Activated gamma-delta T cell (primary cell): ENCODE results near the gene ZNF770.
"Not testable (repeated sequence)": the region's sequence is repeated elsewhere in the genome, so short reads cannot be mapped to it uniquely, and the experiment has no call there.

Experiments
- DNase-seq: peaks from one replicate; lab custom pipeline; 2025; lab: John Stamatoyannopoulos, UW

The ZNF770 gene

DNA sequence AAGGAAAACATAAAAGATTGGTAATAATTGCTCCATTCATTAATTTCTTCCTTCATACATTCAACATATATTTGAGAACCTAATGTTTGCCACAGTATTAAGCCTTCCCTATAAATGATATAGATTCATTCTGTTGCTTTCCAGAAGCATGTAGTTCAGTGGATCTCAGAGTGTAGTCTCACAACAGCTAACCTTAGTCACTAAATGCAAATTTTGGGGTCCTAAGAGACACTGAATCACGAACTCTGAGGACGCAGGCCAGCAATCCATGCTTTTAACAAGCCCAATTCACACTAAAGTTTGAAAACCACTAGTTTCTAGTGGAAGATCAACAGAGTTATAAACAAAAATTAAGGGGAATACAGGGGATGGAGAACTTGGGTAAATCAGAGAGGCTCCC is 11.3 kb downstream of the ZNF770 start:
- DNase-seq: no peak

- DNase-seq: no peak
Measured at GRCh38 chr15:34976073-34976472, 12.0 kb downstream of the ZNF770 start.

DNA sequence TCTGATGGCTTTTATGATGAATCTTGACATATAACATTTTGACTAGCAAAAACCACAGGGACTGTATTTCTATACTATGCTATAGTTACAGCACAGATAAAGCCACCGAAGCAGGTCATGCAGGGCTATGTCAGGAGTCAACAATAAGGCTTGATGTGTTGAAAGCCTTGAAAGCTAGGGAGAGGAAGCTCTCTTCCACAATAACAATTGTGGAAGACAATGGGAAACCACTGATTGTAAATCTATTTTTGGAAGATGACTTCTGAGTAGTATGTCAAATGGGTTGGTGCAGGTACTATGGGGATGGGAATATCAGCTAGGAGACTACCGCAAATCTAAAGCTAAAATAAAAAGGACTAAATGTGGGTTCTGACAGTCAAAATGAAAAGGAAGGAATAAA is 14.6 kb downstream of the ZNF770 start:
- no peak for DNase-seq

GRCh38 chr15:34970098-34970643 is 17.9 kb downstream of the ZNF770 start:
- not testable (repeated sequence) for DNase-seq

GRCh38 chr15:34969340-34970097 is 18.6 kb downstream of the ZNF770 start, which contains the start of gene AQR:
Gene AQR, minus strand, starts transcription at chr15:34969742. Its CDS starts 129 bp downstream, at chr15:34969613.
- peak; percentile 51 for DNase-seq

GRCh38 chr15:34964277-34964676 is 23.8 kb downstream of the ZNF770 start:
- DNase-seq: no peak

GRCh38 chr15:34953851-34954250 is 34.2 kb downstream of the ZNF770 start:
- DNase-seq: no peak

- no peak for DNase-seq
Measured at GRCh38 chr15:34952481-34952880, 35.6 kb downstream of the ZNF770 start.

- no peak for DNase-seq
Measured at GRCh38 chr15:34951993-34952392, 36.1 kb downstream of the ZNF770 start.

- no peak for DNase-seq
Measured at GRCh38 chr15:34944936-34945335, 43.2 kb downstream of the ZNF770 start.

GRCh38 chr15:34943711-34944110 is 44.4 kb downstream of the ZNF770 start:
- DNase-seq: no peak

DNA sequence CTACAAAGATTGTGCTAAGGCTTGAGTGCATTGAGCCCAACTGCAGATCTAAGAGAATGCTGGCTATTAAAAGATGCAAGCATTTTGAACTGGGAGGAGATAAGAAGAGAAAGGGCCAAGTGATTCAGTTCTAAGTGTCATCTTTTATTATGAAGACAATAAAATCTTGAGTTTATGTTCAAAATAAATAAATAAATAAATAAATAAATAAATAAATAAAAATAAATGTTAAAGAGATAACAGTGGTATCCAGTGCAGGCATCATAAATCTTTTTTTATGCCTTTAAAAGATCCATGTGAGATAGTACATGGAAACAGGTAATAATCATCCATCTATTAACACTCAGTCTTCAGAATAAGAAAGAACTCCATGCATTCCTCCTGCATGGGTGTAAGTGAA is 44.8 kb downstream of the ZNF770 start:
- DNase-seq: not testable (repeated sequence)

DNA sequence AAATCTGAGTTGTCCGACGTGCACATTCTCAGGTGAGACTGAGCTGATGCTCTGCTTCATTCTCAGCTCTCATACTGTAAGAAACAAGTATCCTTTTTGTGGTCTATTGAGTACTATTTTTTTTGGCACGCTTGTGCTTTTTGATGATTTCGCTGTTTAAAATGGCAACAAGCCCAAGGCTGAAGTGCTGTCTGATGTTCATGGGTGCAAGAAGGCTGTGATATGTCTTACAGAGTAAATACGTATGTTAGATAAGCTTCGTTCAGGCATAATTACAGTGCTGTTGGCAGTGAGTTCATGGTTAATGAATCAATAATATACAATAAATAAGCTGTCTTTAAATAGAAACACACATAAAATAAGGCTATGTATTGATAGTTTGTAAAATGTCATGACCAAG is 45.7 kb downstream of the ZNF770 start:
- DNase-seq: no peak

DNA sequence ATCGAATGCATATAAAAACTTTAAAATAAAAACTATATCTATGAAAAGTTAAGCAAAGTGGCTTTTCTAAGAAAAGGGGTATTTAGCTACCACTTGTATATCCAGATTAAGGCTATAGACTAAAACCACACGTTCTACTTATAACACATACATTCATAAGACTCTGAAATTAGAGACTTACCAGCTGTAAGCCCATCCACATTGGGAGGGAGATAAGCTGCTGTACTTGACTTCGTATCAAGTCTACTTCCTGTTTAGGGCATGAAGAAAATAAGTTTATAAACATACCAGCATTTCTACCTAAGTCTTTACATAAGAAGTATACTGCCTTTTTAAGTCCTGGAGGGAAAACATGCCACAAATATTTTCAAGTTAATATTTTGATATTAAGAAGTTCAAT is 46.3 kb downstream of the ZNF770 start:
- DNase-seq: no peak

- DNase-seq: no peak
Measured at GRCh38 chr15:34941185-34941698, 46.8 kb downstream of the ZNF770 start.

GRCh38 chr15:34933432-34933975 is 54.6 kb downstream of the ZNF770 start:
- no peak for DNase-seq

DNA sequence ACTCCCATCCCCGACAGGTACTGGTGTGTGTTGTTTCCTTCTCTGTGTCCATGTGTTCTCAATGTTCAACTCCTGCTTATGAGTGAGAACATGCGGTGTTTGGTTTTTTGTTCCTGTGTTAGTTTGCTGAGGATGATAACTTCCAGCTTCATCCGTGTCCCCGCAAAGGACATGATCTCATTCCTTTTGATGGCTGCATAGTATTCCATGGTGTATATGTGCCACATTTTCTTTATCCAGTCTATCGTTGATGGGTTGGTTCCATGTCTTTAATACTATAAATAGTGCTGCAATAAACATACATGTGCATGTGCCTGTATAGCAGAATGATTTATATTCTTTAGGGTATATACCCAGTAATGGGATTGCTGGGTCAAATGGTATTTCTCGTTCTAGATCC is 59.7 kb downstream of the ZNF770 start:
- DNase-seq: not testable (repeated sequence)
